Hepatocyte (in vitro differentiated cells): ENCODE results near the gene PHKG1.

Experiments
- EZH2 ChIP-seq: fragments of 200-600 bp; sonication (generic); IDR thresholded peaks from 2 replicates; pipeline ENCODE4 v1.6.1; 2016; ENCODE audit warnings: antibody characterized with exemption, mild to moderate bottlenecking, borderline replicate concordance
- EZH2phosphoT487 ChIP-seq: fragments of 200-600 bp; sonication (generic); IDR thresholded peaks from one replicate; pipeline ENCODE4 v1.6.1; 2018; ENCODE audit warnings: antibody characterized with exemption, mild to moderate bottlenecking, low read depth, moderate library complexity; ENCODE audit not compliant: unreplicated experiment, severe bottlenecking
- TF ChIP-seq, protein P1 (sequence below): fragments of 200-600 bp; sonication (generic); IDR thresholded peaks from 2 replicates; pipeline ENCODE4 v1.5.1; 2016; ENCODE audit warnings: antibody characterized with exemption, mild to moderate bottlenecking; ENCODE audit not compliant: poor library complexity

DNA sequence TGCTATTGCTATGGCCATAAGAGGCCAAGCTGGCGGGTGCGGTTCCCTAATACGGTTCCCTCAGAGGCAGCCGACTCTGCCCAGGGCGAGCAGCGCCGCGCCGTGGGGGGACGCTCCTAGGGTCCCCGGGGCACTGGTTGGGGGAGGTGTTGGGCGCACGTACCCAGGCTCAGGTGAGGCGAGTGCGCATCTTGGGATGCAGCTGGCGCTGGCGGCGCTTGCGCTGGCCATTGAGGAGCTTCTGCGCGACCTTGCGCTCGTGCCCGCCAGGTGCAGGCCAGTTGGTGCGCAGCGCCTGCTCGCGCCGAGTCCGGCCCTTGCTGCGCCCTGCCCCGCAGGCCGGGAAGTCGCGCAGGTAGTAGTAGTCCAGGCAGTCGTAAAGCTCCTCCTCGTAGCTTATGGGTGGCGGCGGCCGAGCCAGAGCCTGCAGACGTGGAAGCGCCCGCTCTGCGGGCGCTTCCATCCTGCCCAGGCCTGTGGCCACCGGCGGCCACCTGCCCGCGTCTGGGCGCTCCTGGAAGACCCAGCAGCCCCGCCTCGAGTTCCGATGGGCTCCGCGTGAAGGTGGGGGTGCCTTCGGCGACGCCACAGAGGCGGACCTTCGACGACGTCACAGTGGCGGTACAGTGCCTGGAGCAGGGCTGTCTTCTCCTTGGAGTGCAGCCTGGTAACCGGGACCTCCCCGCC, 23.2 kb upstream of the PHKG1 start, which contains the start of gene NUPR2:
- TF ChIP-seq, protein P1, sequence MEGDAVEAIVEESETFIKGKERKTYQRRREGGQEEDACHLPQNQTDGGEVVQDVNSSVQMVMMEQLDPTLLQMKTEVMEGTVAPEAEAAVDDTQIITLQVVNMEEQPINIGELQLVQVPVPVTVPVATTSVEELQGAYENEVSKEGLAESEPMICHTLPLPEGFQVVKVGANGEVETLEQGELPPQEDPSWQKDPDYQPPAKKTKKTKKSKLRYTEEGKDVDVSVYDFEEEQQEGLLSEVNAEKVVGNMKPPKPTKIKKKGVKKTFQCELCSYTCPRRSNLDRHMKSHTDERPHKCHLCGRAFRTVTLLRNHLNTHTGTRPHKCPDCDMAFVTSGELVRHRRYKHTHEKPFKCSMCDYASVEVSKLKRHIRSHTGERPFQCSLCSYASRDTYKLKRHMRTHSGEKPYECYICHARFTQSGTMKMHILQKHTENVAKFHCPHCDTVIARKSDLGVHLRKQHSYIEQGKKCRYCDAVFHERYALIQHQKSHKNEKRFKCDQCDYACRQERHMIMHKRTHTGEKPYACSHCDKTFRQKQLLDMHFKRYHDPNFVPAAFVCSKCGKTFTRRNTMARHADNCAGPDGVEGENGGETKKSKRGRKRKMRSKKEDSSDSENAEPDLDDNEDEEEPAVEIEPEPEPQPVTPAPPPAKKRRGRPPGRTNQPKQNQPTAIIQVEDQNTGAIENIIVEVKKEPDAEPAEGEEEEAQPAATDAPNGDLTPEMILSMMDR: no peak
- TF ChIP-seq EZH2: no peak
- no peak for TF ChIP-seq EZH2phosphoT487
